ENCODE measurements around the gene RAB29.

DNA sequence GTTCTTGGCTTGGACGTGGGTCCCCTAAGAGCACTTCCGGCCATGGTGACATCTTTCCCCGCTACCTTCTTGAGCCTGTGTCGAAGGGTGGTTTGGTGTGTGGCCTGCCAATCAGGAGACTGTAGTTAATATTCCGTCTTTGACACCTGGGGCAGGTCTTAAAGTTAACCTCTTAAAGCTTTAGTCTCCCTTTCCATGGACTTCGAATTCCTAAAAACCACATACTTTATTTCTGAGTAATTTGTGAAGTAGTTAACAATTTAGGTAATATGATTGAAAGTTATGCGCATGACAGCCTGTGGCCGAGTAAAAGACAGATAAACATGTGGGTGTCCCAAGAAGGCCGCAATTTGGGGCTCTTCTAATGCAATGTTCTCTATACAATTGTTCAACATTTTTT is 10.2 kb upstream of the RAB29 start:
- TF ChIP-seq, protein P1, sequence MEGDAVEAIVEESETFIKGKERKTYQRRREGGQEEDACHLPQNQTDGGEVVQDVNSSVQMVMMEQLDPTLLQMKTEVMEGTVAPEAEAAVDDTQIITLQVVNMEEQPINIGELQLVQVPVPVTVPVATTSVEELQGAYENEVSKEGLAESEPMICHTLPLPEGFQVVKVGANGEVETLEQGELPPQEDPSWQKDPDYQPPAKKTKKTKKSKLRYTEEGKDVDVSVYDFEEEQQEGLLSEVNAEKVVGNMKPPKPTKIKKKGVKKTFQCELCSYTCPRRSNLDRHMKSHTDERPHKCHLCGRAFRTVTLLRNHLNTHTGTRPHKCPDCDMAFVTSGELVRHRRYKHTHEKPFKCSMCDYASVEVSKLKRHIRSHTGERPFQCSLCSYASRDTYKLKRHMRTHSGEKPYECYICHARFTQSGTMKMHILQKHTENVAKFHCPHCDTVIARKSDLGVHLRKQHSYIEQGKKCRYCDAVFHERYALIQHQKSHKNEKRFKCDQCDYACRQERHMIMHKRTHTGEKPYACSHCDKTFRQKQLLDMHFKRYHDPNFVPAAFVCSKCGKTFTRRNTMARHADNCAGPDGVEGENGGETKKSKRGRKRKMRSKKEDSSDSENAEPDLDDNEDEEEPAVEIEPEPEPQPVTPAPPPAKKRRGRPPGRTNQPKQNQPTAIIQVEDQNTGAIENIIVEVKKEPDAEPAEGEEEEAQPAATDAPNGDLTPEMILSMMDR (IDR thresholded peaks at IDR 0.05) = no peak
- TF ChIP-seq POLR2A (IDR thresholded peaks at IDR 0.05) = no peak

Measured in heart left ventricle (tissue), 13 donors.